Aorta (tissue), 5 donors: ENCODE data around the gene ARHGEF18. TPM values are rescaled to one million over a fixed set of nuclear protein-coding genes. Genes with fewer than 3 reads are reported as not detected.
"Not testable (repeated sequence)": the region's sequence is repeated elsewhere in the genome, so short reads cannot be mapped to it uniquely, and the experiment has no call there.

Source experiments
- ATAC-seq: fragments of 200-7000 bp; cut with Tn5 transposase; one replicate; pipeline ENCODE4 v1.9.1; 2022; ENCODE audit warnings: moderate library complexity; ENCODE audit not compliant: low FRiP score
- DNase-seq, 2 donors: peaks; one replicate each; pipeline ENCODE4 v3.0.0-alpha.2; 2020
- H3K27ac ChIP-seq, 2 donors: one replicate each; pipeline ENCODE4 v1.5.1; 2013; ENCODE audit warnings: low read length in 2 of 2, mild to moderate bottlenecking in 2 of 2, moderate library complexity in 2 of 2, control low read depth in 1 of 2, inconsistent platforms in 1 of 2, low read depth in 1 of 2
- H3K27me3 ChIP-seq, 2 donors: one replicate each; pipeline ENCODE4 v1.6.1; 2013; ENCODE audit warnings: control low read depth in 1 of 2, low read length in 1 of 2, mild to moderate bottlenecking in 1 of 2, moderate library complexity in 1 of 2; ENCODE audit not compliant: insufficient read depth in 2 of 2, control insufficient read depth in 1 of 2
- H3K36me3 ChIP-seq, 2 donors: one replicate each; pipeline ENCODE4 v1.6.1; 2013; ENCODE audit warnings: control low read depth in 1 of 2, low read length in 1 of 2, mild to moderate bottlenecking in 1 of 2; ENCODE audit not compliant: insufficient read depth in 2 of 2, control insufficient read depth in 1 of 2
- H3K4me1 ChIP-seq, 2 donors: one replicate each; pipeline ENCODE4 v1.6.1; 2013; ENCODE audit warnings: low read length in 2 of 2, control low read depth in 1 of 2, mild to moderate bottlenecking in 1 of 2, moderate library complexity in 1 of 2; ENCODE audit not compliant: insufficient read depth in 2 of 2, control insufficient read depth in 1 of 2
- H3K4me3 ChIP-seq, 2 donors: one replicate each; pipeline ENCODE4 v1.5.1; 2013; ENCODE audit warnings: low read length in 2 of 2, control low read depth in 1 of 2, mild to moderate bottlenecking in 1 of 2
- H3K9me3 ChIP-seq: one replicate; pipeline ENCODE4 v1.6.1; 2013; ENCODE audit warnings: mild to moderate bottlenecking, low read length; ENCODE audit not compliant: control insufficient read depth
- WGBS, 2 donors: extraction: QIAGEN DNeasy Blood & Tissue Kit; methylation state at CpG; one replicate each; pipeline ENCODE4 v1.1.7; 2013; 5-methylcytosine and 5-hydroxymethylcytosine counted together
- intact Hi-C, 2 donors: fragments of 100-400 bp; cut with DNase I; formaldehyde crosslinking; loops; one replicate each; pipeline versions ENCODE4 v1.14.2 to v1.15.0; 2022
- polyA plus RNA-seq, 2 donors: library from polyadenylated mRNA; stranded (reverse); fragments of 200-250 nt; gene quantifications; one replicate each; pipeline ENCODE4 v1.2.3, GENCODE V29; 2013
- total RNA-seq, 2 donors: library from RNA; stranded (reverse); fragmentation: NEBNext Ultra II Directional; extraction: Animal tissue kit (Norgen Biotek cat#: 25700); gene quantifications; one replicate each; pipeline ENCODE4 v1.2.1, GENCODE V29; 2021
- donor health status: healthy with polysubstance abuse.
- donor health status: Bipolar disorder and iron deficiency.
- donor health status: DM: no; HTN: no; CAD: no.
- donor health status: DM: no; HTN: no; CAD: no.
- donor health status: DM: yes; HTN: yes; CAD: no.

Gene ARHGEF18
- total and polyA plus RNA-seq, 4 donors, result 8.3 to 23.1 (median 16.3) TPM

GRCh38 chr19:7355871-7356270 lies 7.1 kb downstream of the ARHGEF18 start:
- 52 to 53% methylated on average over 7 of the region's 7 CpGs for WGBS, 2 donors
- intact Hi-C loops, result loop anchor here in 1 of 2 donors (2.0 to 10.0 kb wide), 3 partner anchors 179 to 441 kb away; partner anchors contain the start of genes PNPLA6 and TRAPPC5
- peak in 1 of 2 donors; percentile 31 for DNase-seq
- no peak for ATAC-seq
- Histone ChIP-seq H3K9me3 (no peaks in the 10 kb centered on the region), H3K4me3 (no peak overlapping the region), H3K36me3 (no peaks in the 10 kb centered on the region), H3K27me3 (no peaks in the 10 kb centered on the region), H3K27ac (no peak overlapping the region), H3K4me1 (no peaks in the 10 kb centered on the region)

GRCh38 chr19:7356899-7357627 lies 8.3 kb downstream of the ARHGEF18 start:
- ATAC-seq, result no peak
- Histone ChIP-seq H3K4me1 (no peaks in the 10 kb centered on the region), H3K4me3 (no peak overlapping the region), H3K27me3 (no peaks in the 10 kb centered on the region), H3K9me3 (no peaks in the 10 kb centered on the region), H3K27ac (no peak overlapping the region), H3K36me3 (no peaks in the 10 kb centered on the region)
- peak in 1 of 2 donors; percentile 44 for DNase-seq
- intact Hi-C loops, result loop anchor here in 1 of 2 donors (5.0 to 10.0 kb wide), 2 partner anchors 178 to 440 kb away; partner anchors contain the start of gene PNPLA6
- 90 to 94% methylated on average over 7 of the region's 7 CpGs for WGBS, 2 donors

- ATAC-seq (no peak), DNase-seq (no peak)
- Histone ChIP-seq H3K9me3 (no peaks in the 10 kb centered on the region), H3K36me3 (no peaks in the 10 kb centered on the region), H3K4me3 (no peak overlapping the region), H3K4me1 (no peaks in the 10 kb centered on the region), H3K27me3 (no peaks in the 10 kb centered on the region), H3K27ac (no peak overlapping the region)
- intact Hi-C loops, result loop anchor here in 1 of 2 donors (5.0 to 10.0 kb wide), 2 partner anchors 177 to 439 kb away; partner anchors contain the start of gene PNPLA6
These were observed 9.4 kb downstream of the ARHGEF18 start for GRCh38 chr19:7358102-7358597.

DNA sequence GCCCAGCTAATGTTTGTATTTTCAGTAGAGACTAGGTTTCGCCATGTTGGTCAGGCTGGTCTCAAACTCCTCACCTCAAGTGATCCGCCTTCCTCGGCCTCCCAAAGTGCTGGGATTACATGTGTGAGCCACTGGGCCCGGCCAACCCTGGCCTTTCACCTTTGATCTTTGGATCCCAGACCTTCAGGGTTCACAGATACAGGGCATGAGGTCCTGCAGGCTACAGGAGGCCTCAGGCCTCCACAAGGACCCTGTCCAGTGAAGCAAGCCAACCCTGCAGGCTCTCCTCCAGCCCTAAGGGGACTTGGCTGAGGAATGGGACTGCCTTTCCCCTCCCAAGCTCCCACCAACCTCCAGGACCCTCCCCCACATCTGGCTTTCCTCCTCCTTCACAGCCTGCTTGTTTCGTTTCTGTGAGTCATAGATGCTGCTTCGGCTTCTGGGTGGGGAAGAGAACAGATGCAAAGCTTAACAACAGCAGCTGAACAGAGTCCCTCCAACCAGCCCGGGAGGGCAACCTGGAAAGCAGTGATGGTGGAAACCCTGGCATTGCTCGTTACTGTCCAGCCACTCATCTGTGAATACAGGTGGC lies 11.8 kb downstream of the ARHGEF18 start:
- no peaks in the 10 kb centered on the region for H3K27me3 ChIP-seq
- DNase-seq (peak in 1 of 2 donors; percentile 41), ATAC-seq (no peak)
- 75 to 82% methylated on average over 8 of the region's 8 CpGs for WGBS, 2 donors
- intact Hi-C loops, result loop anchor here in 1 of 2 donors (10.0 kb wide), 1 partner anchor 444 kb away; no protein-coding TSS in a partner anchor
- no peaks in the 10 kb centered on the region for H3K4me1 ChIP-seq
- H3K9me3 ChIP-seq, result no peaks in the 10 kb centered on the region
- H3K27ac ChIP-seq, result no peak overlapping the region
- H3K36me3 ChIP-seq, result no peaks in the 10 kb centered on the region
- H3K4me3 ChIP-seq, result no peak overlapping the region

GRCh38 chr19:7363225-7363624 lies 14.5 kb downstream of the ARHGEF18 start:
- Histone ChIP-seq H3K4me3 (no peak overlapping the region), H3K36me3 (no peaks in the 10 kb centered on the region), H3K27ac (no peak overlapping the region), H3K27me3 (no peaks in the 10 kb centered on the region), H3K9me3 (no peaks in the 10 kb centered on the region), H3K4me1 (no peaks in the 10 kb centered on the region)
- DNase-seq (no peak), ATAC-seq (no peak)
- 78 to 82% methylated on average over 2 of the region's 2 CpGs for WGBS, 2 donors
- intact Hi-C loops, result loop anchor here in 1 of 2 donors (10.0 kb wide), 1 partner anchor 442 kb away; no protein-coding TSS in a partner anchor

DNA sequence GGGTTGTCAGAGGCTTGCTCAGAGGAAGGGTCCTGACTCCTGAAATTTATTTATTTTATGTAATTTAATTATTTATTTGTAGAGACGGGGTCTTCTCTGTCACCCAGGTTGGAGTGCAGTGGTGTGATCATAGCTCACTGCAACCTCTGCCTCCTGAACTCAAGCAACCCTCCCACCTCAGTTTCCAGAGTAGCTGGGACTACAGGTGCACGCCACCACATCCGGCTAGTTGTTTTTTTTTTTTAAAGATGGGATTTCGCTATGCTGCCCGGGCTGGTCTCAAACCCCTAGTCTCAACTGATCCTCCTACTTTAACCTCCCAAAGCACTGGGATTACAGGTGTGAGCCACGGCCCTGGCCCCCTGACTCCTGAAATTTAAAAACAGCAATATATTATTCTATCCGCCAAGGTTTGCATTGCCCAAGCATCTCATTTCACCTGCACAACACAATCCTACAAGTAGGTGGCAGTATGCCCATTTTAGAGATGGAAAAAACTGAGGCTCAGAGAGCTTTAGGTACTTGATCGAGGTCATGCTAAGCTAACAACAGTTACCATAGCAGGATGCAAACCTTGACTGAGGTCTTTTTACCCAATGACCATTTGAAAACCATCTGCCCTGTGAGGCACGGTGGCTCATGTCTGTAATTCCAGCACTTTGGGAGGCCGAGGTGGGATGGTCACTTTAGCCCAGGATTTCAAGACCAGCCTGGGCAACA lies 18.1 kb downstream of the ARHGEF18 start:
- ATAC-seq (no peak), DNase-seq (peak; percentile 7 to 23)
- Histone ChIP-seq H3K36me3 (no peaks in the 10 kb centered on the region), H3K4me1 (no peaks in the 10 kb centered on the region), H3K9me3 (no peaks in the 10 kb centered on the region), H3K4me3 (no peak overlapping the region), H3K27me3 (no peaks in the 10 kb centered on the region), H3K27ac (no peak overlapping the region)
- 76% methylated on average over 10 of the region's 10 CpGs for WGBS, 2 donors
- intact Hi-C loops, result loop anchor here in 1 of 2 donors (10.0 kb wide), 1 partner anchor 438 kb away; no protein-coding TSS in a partner anchor

DNA sequence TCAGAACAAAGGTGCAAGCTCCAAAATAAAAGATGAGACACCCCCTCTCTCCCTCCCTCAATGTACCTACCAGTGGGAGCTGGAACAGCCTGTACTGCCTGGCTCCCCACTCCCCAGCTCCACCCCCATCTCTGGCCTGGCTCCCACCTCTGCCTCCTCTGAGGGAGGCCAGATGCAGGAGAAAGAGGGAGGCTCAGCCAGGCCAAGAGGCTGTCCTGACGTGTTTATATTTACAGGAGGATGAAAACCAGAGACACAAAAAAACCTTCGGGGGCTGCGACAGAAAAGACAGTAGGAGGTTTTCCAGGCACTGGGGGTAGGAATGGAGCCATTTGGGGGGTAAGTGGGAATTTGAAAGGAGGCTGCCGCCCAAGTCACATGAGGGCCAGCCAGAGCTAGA lies 19.7 kb downstream of the ARHGEF18 start:
- no peak overlapping the region for H3K27ac ChIP-seq
- 48 to 56% methylated on average over 4 of the region's 4 CpGs for WGBS, 2 donors
- H3K27me3 ChIP-seq, result no peaks in the 10 kb centered on the region
- DNase-seq (peak in 1 of 2 donors; percentile 26), ATAC-seq (no peak)
- no peaks in the 10 kb centered on the region for H3K9me3 ChIP-seq
- no peaks in the 10 kb centered on the region for H3K4me1 ChIP-seq
- H3K36me3 ChIP-seq, result no peaks in the 10 kb centered on the region
- intact Hi-C loops, result loop anchor here in 1 of 2 donors (10.0 kb wide), 1 partner anchor 436 kb away; no protein-coding TSS in a partner anchor
- no peak overlapping the region for H3K4me3 ChIP-seq

DNA sequence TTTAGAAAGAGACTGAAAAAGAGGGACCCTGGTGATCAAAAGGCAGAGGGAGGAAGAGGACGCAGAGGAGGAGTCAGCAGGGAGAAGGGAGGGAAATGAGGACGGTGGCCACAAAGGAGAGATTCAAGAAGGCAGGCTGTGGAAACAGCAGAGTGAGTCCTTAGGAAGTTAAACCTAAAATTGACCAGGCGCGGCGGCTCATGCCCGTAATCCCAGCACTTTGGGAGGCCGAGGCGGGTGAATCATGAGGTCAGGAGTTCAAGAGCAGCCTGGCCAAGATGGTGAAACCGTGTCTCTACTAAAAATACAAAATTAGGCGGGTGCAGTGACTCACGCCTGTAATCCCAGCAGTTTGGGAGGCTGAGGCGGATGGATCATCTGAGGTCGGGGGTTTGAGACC lies 20.1 kb downstream of the ARHGEF18 start:
- WGBS, 2 donors, result 58 to 60% methylated on average over 13 of the region's 13 CpGs
- H3K36me3 ChIP-seq, H3K4me3 ChIP-seq, H3K27me3 ChIP-seq, H3K4me1 ChIP-seq, H3K9me3 ChIP-seq, H3K27ac ChIP-seq, ATAC-seq: not testable (repeated sequence)
- intact Hi-C loops, result loop anchor here in 1 of 2 donors (10.0 kb wide), 1 partner anchor 436 kb away; no protein-coding TSS in a partner anchor
- peak; percentile 57 to 70 for DNase-seq
